ENCODE measurements around the gene PCDH9. TPM values are rescaled to one million over a fixed set of nuclear protein-coding genes. Genes with fewer than 3 reads are reported as not detected.

The PCDH9 gene
- total and polyA plus RNA-seq, 2 experiments from 2014 or later: 0.31 to 0.52 TPM

GRCh38 chr13:66301482-66301881 lies 928.7 kb downstream of the PCDH9 start:
- Histone ChIP-seq H3K27ac (ENCODE audit: low read depth) (no peak overlapping the region), H3K27me3 (ENCODE audit: insufficient read depth) (no peaks in the 10 kb centered on the region), H3K79me2 (replicated peaks; ENCODE audit: insufficient read depth) (no peaks in the 10 kb centered on the region), H4K20me1 (replicated peaks; ENCODE audit: insufficient read depth) (no peaks in the 10 kb centered on the region), H3F3A (replicated peaks; ENCODE audit: low read depth) (no peaks in the 10 kb centered on the region), H3K4me1 (ENCODE audit: insufficient read depth) (no peaks in the 10 kb centered on the region), H3K9me2 (ENCODE audit: insufficient read depth) (no peaks in the 10 kb centered on the region), H2AFZ (no peak overlapping the region), H3K4me2 (no peak overlapping the region), H3K36me3 (ENCODE audit: insufficient read depth) (no peaks in the 10 kb centered on the region), H3K4me3 (no peak overlapping the region)
- no peak overlapping the region for H3K27ac Mint-ChIP-seq
- ATAC-seq: no peak
- no peak overlapping the region for H3K4me3 Mint-ChIP-seq
- TF ChIP-seq ZNF331 (CRISPR knock-in tag; IDR thresholded peaks at IDR 0.05; ENCODE audit: low read depth): no peak
- no peak for TF ChIP-seq EZH2 (IDR thresholded peaks at IDR 0.05; ENCODE audit: low read depth, unreplicated experiment)
- no peak for TF ChIP-seq STAT1 (IDR thresholded peaks at IDR 0.05; ENCODE audit: unreplicated experiment)
- TF ChIP-seq CREB1 (CRISPR knock-in tag; IDR thresholded peaks at IDR 0.05; ENCODE audit: low read depth): no peak
- no peak for TF ChIP-seq POLR2AphosphoS5 (IDR thresholded peaks at IDR 0.05; ENCODE audit: low read depth)
- no peak for TF ChIP-seq NANOG (IDR thresholded peaks at IDR 0.05; ENCODE audit: borderline replicate concordance)
- no peak for TF ChIP-seq ZNF462 (CRISPR knock-in tag; IDR thresholded peaks at IDR 0.05)
- no peak for TF ChIP-seq REST (IDR thresholded peaks at IDR 0.05; ENCODE audit: unreplicated experiment)
- no peak for TF ChIP-seq JUNB (IDR thresholded peaks at IDR 0.05; ENCODE audit: unreplicated experiment)
- TF ChIP-seq EZH2phosphoT487 (IDR thresholded peaks at IDR 0.05; ENCODE audit: unreplicated experiment): no peak
- TF ChIP-seq ETS1 (IDR thresholded peaks at IDR 0.05): no peak
- no peak for TF ChIP-seq ZNF114 (CRISPR knock-in tag; IDR thresholded peaks at IDR 0.05)
- H3K4me1 Mint-ChIP-seq: no peaks in the 10 kb centered on the region; the same call in 2 of the 3 replicates
- H3K27me3 Mint-ChIP-seq (ENCODE audit: insufficient read depth, low read depth, poor library complexity): no peaks in the 10 kb centered on the region
- no peak for DNase-seq (ENCODE audit: low spot score)
- H3K9me3 Mint-ChIP-seq: peaks cover 6% of the 10 kb centered on the region; the same call in 2 of the 3 replicates
- 0 out of 3 replicates have a peak, but pooled peaks cover 3% of the 10 kb centered on the region for H3K36me3 Mint-ChIP-seq (ENCODE audit: low read depth)

All from GM23338 (cell line).